Epithelial cell of esophagus (primary cell): ENCODE data around the gene ZBTB37.
A peak's percentile ranks its signal among the peaks of the same experiment; 100 is the strongest.
"Not testable (repeated sequence)": the region's sequence is repeated elsewhere in the genome, so short reads cannot be mapped to it uniquely, and the experiment has no call there.

Experiments used
- DNase-seq: peaks from one replicate; pipeline ENCODE4 v3.0.0; 2010; ENCODE audit warnings: low read depth
- H3K4me3 ChIP-seq: 2 replicates; pipeline ENCODE4 v1.5.1; 2011; ENCODE audit warnings: mild to moderate bottlenecking, low read length, control low read depth
- CTCF ChIP-seq: IDR thresholded peaks from 2 replicates; pipeline ENCODE4 v1.5.1; 2011; ENCODE audit warnings: low read depth, mild to moderate bottlenecking, low read length, control low read depth, inconsistent platforms; ENCODE audit not compliant: insufficient read depth; ENCODE audit errors: missing control alignments

Gene ZBTB37

GRCh38 chr1:173832748-173833147 lies 35.4 kb upstream of the ZBTB37 start:
- TF ChIP-seq CTCF = no peak
- H3K4me3 ChIP-seq = no peak overlapping the region
- DNase-seq = no peak

- no peak for TF ChIP-seq CTCF
- DNase-seq = no peak
- H3K4me3 ChIP-seq = no peak overlapping the region
These were observed 16.1 kb upstream of the ZBTB37 start for GRCh38 chr1:173852105-173852504.

GRCh38 chr1:173853074-173853473 lies 15.1 kb upstream of the ZBTB37 start:
- TF ChIP-seq CTCF = no peak
- DNase-seq = peak; percentile 68
- H3K4me3 ChIP-seq = no peak overlapping the region

GRCh38 chr1:173856014-173856413 lies 12.2 kb upstream of the ZBTB37 start:
- DNase-seq = no peak
- H3K4me3 ChIP-seq = no peak overlapping the region
- TF ChIP-seq CTCF = no peak

GRCh38 chr1:173856903-173857302 lies 11.3 kb upstream of the ZBTB37 start:
- no peak for TF ChIP-seq CTCF
- DNase-seq = no peak

GRCh38 chr1:173857363-173857917 lies 10.7 kb upstream of the ZBTB37 start:
- no peak for TF ChIP-seq CTCF
- H3K4me3 ChIP-seq = no peak overlapping the region
- DNase-seq = no peak

More at GRCh38 chr1:173856903-173857302, 11.3 kb upstream of the ZBTB37 start:
- H3K4me3 ChIP-seq = no peak overlapping the region

GRCh38 chr1:173859547-173859946 lies 8.6 kb upstream of the ZBTB37 start:
- DNase-seq, H3K4me3 ChIP-seq: not testable (repeated sequence)

GRCh38 chr1:173860065-173860464 lies 8.1 kb upstream of the ZBTB37 start:
- no peak for TF ChIP-seq CTCF
- no peak overlapping the region for H3K4me3 ChIP-seq
- no peak for DNase-seq
